GM23248 (cell line): Measurements from ENCODE around the gene NUDT4B.
"Not testable (repeated sequence)": the region's sequence is repeated elsewhere in the genome, so short reads cannot be mapped to it uniquely, and the experiment has no call there.

ENCODE experiments used
- EZH2 ChIP-seq: fragments of 200-600 bp; sonication (generic); IDR thresholded peaks from 2 replicates; pipeline ENCODE4 v1.6.1; 2018; ENCODE audit warnings: antibody characterized with exemption, mild to moderate bottlenecking; ENCODE audit not compliant: insufficient read depth, poor library complexity, severe bottlenecking
- EZH2phosphoT487 ChIP-seq: fragments of 200-600 bp; sonication (generic); IDR thresholded peaks from 2 replicates; pipeline ENCODE4 v1.6.1; 2018; ENCODE audit warnings: antibody characterized with exemption, moderate library complexity, mild to moderate bottlenecking, low read depth; ENCODE audit not compliant: insufficient read depth

DNA sequence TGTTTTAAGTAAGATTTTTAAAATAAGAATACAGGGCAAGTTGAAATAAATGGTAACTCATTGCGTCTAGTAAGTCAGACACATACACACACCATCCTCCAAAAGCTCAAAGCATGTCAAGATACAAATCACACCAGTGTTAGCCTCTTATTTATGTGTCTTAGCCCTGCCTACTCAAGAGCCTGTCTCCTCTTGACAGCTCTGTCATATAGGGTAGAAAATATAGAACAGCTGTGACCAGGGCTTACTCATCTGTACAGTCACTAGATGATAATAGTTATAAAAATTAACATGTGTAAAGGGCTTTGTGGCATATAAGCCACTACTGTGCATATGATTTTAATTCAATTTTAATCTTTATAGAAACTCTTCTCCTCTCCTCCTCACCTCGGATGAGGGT lies 7.7 kb downstream of the NUDT4B start:
- TF ChIP-seq EZH2, EZH2phosphoT487: not testable (repeated sequence)
